ENCODE results near the gene NFATC2. TPM values are rescaled to one million over a fixed set of nuclear protein-coding genes. Genes with fewer than 3 reads are reported as not detected.

The NFATC2 gene
- polyA plus RNA-seq, 1 of the 3 experiments (the other 2 are of a cell fraction), result 0.36 TPM

DNA sequence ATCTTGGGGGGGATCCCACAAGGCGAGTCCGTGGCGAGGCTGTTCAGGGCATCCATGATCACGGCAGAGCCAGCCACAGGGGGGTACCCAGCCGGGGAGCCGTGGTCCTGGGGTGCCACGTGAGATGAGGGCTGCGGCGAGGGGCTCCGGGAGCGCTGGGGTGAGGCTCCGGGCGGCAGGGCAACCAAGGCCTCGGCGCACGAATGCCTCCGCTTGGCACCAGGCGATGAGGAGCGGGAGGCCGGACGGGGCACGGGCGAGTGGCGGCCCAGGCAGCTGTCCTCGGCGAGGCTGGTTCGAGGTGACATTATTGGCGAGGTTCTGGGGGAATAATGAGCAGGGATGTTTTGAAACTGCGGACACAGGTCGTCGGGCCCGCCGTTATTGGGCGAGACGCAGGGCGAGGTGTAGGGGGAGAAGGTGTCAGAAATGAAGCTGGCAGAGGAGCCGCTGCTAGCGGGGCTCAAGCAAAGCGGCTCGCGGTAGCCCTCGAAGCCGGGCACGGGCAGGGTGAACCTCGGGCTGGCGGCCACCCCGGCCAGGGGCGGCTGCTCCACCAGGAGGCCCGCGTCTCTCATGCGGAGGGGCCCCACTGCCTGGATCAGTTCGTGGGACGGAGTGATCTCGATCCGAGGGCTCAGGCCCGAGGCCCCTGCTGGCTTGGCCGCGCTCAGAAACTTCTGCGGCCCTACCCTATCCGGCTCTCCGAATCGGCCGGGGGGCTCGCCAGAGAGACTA, 19.1 kb downstream of the NFATC2 start:
- H3K4me3 ChIP-seq (ENCODE audit: low read depth in 2 of 2, low read length in 1 of 2), result no peak overlapping the region
- H3K4me1 ChIP-seq (ENCODE audit: control insufficient read depth in 1 of 2, insufficient read depth in 2 of 2, low read depth in 1 of 2, low read length in 1 of 2), result no peaks in the 10 kb centered on the region
- no peaks in the 10 kb centered on the region for H3K27me3 ChIP-seq (ENCODE audit: insufficient read depth)
- ChIA-PET POLR2A (no interaction called here), CTCF (no interaction called here)
- H3K9ac ChIP-seq, result no peak overlapping the region
- H3K79me2 ChIP-seq (ENCODE audit: insufficient read depth), result no peaks in the 10 kb centered on the region
- 92% methylated on average over 50 of the region's 64 CpGs for WGBS (ENCODE audit: low lambda C conversion rate)
- H3F3A ChIP-seq (replicated peaks; ENCODE audit: insufficient read depth), result no peaks in the 10 kb centered on the region
- no peaks in the 10 kb centered on the region for H3K9me2 ChIP-seq
- TF ChIP-seq CHD2 (IDR thresholded peaks at IDR 0.05; ENCODE audit: low read length, partially characterized antibody), result no peak
- TF ChIP-seq RCOR1 (IDR thresholded peaks at IDR 0.05; ENCODE audit: low read length), result no peak
- no peak for TF ChIP-seq MXI1 (IDR thresholded peaks at IDR 0.05; ENCODE audit: low read depth, low read length)
- TF ChIP-seq JUND (IDR thresholded peaks at IDR 0.05), result no peak
- TF ChIP-seq GATA2 (CRISPR knock-in tag; IDR thresholded peaks at IDR 0.05), result no peak
- no peak for TF ChIP-seq TCF12 (IDR thresholded peaks at IDR 0.05)
- TF ChIP-seq TEAD4 (IDR thresholded peaks at IDR 0.05; ENCODE audit: borderline replicate concordance, insufficient read depth), result no peak
- TF ChIP-seq, protein P1, sequence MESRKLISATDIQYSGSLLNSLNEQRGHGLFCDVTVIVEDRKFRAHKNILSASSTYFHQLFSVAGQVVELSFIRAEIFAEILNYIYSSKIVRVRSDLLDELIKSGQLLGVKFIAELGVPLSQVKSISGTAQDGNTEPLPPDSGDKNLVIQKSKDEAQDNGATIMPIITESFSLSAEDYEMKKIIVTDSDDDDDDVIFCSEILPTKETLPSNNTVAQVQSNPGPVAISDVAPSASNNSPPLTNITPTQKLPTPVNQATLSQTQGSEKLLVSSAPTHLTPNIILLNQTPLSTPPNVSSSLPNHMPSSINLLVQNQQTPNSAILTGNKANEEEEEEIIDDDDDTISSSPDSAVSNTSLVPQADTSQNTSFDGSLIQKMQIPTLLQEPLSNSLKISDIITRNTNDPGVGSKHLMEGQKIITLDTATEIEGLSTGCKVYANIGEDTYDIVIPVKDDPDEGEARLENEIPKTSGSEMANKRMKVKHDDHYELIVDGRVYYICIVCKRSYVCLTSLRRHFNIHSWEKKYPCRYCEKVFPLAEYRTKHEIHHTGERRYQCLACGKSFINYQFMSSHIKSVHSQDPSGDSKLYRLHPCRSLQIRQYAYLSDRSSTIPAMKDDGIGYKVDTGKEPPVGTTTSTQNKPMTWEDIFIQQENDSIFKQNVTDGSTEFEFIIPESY (IDR thresholded peaks at IDR 0.05; ENCODE audit: borderline replicate concordance, low read depth), result no peak
- TF ChIP-seq EP300 (IDR thresholded peaks at IDR 0.05; ENCODE audit: borderline replicate concordance in 1 of 2, low read depth in 1 of 2, low read length in 1 of 2), result no peak
- TF ChIP-seq MEF2A (IDR thresholded peaks at IDR 0.05; ENCODE audit: borderline replicate concordance, low read depth), result no peak
- no peak for TF ChIP-seq POLR2AphosphoS5 (IDR thresholded peaks at IDR 0.05; ENCODE audit: low read depth, low read length)
- H3K27ac ChIP-seq (ENCODE audit: low read depth in 2 of 2, low read length in 1 of 2), result no peak overlapping the region
- H2AFZ ChIP-seq (ENCODE audit: low read depth), result no peak overlapping the region
- H4K20me1 ChIP-seq (ENCODE audit: insufficient read depth), result no peaks in the 10 kb centered on the region
- DNase-seq, result no peak
- no peak overlapping the region for H3K4me2 ChIP-seq
- H3K9me3 ChIP-seq, result no peaks in the 10 kb centered on the region
- H3K36me3 ChIP-seq (replicated peaks in 1 of 2; ENCODE audit: control insufficient read depth in 1 of 2, insufficient read depth in 2 of 2, low read length in 1 of 2), result no peaks in the 10 kb centered on the region

DNA sequence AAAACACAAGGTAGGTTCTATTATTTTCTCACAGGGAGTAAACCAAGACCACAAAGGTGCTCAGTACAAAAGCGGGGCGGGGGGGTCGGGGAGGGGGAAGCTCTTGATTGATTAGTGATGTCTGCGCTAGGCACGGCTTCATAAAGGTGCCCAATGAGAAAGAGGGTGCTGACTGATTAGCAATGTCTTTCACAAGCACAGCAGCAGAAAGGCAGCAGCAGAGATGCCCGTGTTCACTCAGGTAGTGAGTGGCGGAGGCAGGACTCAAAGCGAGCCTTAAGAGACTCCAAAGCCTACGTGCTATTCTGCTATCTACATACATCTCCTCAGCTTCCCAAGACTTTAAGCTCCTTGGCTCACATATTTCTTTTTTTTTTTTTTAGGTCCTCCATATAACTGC, 20.3 kb downstream of the NFATC2 start:
- Histone ChIP-seq H2AFZ (ENCODE audit: low read depth) (no peak overlapping the region), H3K36me3 (replicated peaks in 1 of 2; ENCODE audit: control insufficient read depth in 1 of 2, insufficient read depth in 2 of 2, low read length in 1 of 2) (no peaks in the 10 kb centered on the region), H3F3A (replicated peaks; ENCODE audit: insufficient read depth) (no peaks in the 10 kb centered on the region), H3K4me3 (ENCODE audit: low read depth in 2 of 2, low read length in 1 of 2) (no peak overlapping the region), H3K27me3 (ENCODE audit: insufficient read depth) (no peaks in the 10 kb centered on the region), H3K9me3 (no peaks in the 10 kb centered on the region), H3K79me2 (ENCODE audit: insufficient read depth) (no peaks in the 10 kb centered on the region), H3K27ac (ENCODE audit: low read depth in 2 of 2, low read length in 1 of 2) (no peak overlapping the region), H4K20me1 (ENCODE audit: insufficient read depth) (no peaks in the 10 kb centered on the region), H3K9me2 (no peaks in the 10 kb centered on the region), H3K4me1 (ENCODE audit: control insufficient read depth in 1 of 2, insufficient read depth in 2 of 2, low read depth in 1 of 2, low read length in 1 of 2) (no peaks in the 10 kb centered on the region), H3K4me2 (no peak overlapping the region), H3K9ac (no peak overlapping the region)
- WGBS (ENCODE audit: low lambda C conversion rate), result 93% methylated on average over 9 of the region's 9 CpGs
- CTCF ChIA-PET, result no interaction called here
- POLR2A ChIA-PET, result no interaction called here
- DNase-seq, result no peak
- TF ChIP-seq, protein P1 (IDR thresholded peaks at IDR 0.05; ENCODE audit: borderline replicate concordance, low read depth), result no peak
- TF ChIP-seq FOXM1 (IDR thresholded peaks at IDR 0.05; ENCODE audit: low read depth) (no peak), RAD21 (IDR thresholded peaks at IDR 0.05; ENCODE audit: low read length) (no peak), NRF1 (IDR thresholded peaks at IDR 0.05; ENCODE audit: low read depth, low read length) (no peak), MEF2A (IDR thresholded peaks at IDR 0.05; ENCODE audit: borderline replicate concordance, low read depth) (no peak), CHD2 (IDR thresholded peaks at IDR 0.05; ENCODE audit: low read length, partially characterized antibody) (no peak), EP300 (IDR thresholded peaks at IDR 0.05; ENCODE audit: borderline replicate concordance in 1 of 2, low read depth in 1 of 2, low read length in 1 of 2) (no peak), NFIC (IDR thresholded peaks at IDR 0.05; ENCODE audit: borderline replicate concordance) (no peak), EZH2phosphoT487 (IDR thresholded peaks at IDR 0.05; ENCODE audit: borderline replicate concordance, low read depth) (no peak), POLR2AphosphoS5 (IDR thresholded peaks at IDR 0.05; ENCODE audit: low read depth, low read length) (no peak)
- TF ChIP-seq, protein P2, sequence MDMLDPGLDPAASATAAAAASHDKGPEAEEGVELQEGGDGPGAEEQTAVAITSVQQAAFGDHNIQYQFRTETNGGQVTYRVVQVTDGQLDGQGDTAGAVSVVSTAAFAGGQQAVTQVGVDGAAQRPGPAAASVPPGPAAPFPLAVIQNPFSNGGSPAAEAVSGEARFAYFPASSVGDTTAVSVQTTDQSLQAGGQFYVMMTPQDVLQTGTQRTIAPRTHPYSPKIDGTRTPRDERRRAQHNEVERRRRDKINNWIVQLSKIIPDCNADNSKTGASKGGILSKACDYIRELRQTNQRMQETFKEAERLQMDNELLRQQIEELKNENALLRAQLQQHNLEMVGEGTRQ (IDR thresholded peaks at IDR 0.05; ENCODE audit: borderline replicate concordance, low read depth, low read length), result no peak
- TF ChIP-seq, protein P3, sequence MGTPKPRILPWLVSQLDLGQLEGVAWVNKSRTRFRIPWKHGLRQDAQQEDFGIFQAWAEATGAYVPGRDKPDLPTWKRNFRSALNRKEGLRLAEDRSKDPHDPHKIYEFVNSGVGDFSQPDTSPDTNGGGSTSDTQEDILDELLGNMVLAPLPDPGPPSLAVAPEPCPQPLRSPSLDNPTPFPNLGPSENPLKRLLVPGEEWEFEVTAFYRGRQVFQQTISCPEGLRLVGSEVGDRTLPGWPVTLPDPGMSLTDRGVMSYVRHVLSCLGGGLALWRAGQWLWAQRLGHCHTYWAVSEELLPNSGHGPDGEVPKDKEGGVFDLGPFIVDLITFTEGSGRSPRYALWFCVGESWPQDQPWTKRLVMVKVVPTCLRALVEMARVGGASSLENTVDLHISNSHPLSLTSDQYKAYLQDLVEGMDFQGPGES (IDR thresholded peaks at IDR 0.05; ENCODE audit: low read depth, low read length), result no peak
- TF ChIP-seq, protein P4, sequence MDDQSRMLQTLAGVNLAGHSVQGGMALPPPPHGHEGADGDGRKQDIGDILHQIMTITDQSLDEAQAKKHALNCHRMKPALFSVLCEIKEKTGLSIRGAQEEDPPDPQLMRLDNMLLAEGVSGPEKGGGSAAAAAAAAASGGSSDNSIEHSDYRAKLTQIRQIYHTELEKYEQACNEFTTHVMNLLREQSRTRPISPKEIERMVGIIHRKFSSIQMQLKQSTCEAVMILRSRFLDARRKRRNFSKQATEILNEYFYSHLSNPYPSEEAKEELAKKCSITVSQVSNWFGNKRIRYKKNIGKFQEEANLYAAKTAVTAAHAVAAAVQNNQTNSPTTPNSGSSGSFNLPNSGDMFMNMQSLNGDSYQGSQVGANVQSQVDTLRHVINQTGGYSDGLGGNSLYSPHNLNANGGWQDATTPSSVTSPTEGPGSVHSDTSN (IDR thresholded peaks at IDR 0.05), result no peak
- TF ChIP-seq, protein P5, sequence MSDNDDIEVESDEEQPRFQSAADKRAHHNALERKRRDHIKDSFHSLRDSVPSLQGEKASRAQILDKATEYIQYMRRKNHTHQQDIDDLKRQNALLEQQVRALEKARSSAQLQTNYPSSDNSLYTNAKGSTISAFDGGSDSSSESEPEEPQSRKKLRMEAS (IDR thresholded peaks at IDR 0.05; ENCODE audit: low read depth), result no peak
